HG03354 (cell line): ENCODE measurements around the gene SMCO4.

ENCODE experiments used
- ATAC-seq: cut with Tn5 transposase; IDR thresholded peaks from one replicate; pipeline ENCODE4 v1.9.1; 2021; ENCODE audit warnings: mild to moderate bottlenecking; ENCODE audit not compliant: unreplicated experiment, poor library complexity, severe bottlenecking

Gene SMCO4

DNA sequence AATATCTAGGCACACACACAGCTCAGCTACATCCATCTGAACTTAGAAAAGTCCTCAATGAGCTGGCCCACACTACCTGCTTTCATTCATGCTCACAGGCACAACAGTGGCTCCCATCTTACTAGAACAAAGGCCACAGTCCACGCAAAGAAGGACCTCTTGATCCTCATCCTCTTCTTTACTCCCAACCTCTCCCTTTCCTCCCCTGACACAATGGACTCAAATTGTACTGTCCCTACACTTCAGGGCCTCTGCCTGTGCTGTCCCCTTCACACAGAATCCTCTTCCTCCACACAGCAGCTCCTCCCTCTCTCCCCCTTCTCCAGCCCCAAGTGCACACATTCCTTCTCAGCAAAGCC is 12.7 kb downstream of the SMCO4 start:
- ATAC-seq: no peak

DNA sequence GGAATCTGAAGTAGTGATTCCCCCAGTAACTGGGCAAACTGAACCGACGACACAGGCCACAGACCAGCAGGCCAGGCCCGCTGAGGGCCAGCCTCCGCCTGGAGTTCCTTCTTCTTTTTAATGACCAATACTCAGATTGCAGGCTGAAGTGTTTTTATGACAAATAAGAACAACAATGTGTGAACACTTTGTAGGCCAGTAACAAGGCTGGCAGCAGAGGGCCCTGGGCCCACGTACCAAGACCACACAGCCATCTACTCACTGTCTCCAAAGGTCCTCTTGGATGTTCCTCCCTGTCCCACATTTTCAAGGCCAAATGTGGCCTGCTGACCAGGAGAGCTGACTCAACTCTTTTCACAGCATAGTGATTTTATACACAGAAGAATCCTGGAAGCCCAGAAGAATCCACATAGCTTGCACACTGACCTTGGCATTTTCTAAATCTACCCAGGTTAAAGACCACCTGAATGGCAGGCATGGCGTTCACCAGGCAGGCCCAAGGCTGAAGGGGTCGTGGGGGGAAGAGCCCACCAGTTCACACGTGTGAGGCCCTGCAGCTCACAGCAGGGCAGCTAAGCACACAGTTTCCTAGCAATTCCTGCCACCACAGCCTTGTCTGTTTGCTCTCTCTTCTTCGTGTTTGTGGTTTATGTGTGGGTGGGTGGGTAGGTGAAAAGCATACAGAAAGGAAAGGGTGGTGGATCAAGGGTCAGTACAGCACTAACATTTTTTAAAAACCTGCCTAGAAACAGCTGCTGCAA is 13.3 kb downstream of the SMCO4 start:
- peak; percentile 27 for ATAC-seq

DNA sequence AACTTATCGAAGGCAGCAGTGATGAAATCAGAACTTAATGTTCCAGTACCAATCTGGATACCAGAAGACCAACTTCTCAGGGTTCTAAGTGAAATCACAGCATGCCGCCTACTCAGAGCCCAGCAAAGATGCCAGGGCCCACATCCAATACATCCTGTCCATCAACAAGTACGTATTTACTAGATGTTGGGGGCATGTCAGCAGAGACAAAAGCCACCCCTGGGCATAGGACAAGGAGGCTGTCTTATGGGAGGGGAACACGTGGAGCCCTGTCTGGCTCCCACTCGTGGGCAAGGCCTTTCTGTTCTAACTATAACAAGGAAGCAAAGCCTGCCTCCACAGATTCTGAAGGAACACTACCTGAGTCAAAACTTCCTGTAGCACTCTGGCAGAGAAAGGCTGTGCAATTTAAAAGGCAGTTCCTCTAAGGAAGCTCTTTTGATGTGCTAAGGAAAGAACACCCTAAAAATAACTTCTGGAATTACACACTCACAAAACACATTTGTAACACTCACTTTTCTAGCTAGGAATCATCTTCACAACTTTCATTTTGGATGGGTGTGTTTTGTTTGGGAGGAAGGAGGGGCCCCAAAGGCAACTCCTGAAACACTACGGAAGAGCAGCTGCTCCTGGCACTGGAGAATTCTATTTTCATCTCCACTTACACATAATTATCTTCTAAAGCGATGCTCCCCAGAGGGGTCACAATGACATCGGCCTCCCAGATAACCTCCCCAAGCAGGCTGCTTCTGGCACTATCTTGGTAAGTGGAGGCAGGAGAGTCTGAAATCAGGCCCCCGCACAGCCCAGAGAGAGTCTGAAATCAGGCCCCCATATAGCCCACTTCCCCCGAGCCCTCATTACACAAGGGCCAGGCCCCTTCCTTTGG is 14.2 kb downstream of the SMCO4 start:
- no peak for ATAC-seq

DNA sequence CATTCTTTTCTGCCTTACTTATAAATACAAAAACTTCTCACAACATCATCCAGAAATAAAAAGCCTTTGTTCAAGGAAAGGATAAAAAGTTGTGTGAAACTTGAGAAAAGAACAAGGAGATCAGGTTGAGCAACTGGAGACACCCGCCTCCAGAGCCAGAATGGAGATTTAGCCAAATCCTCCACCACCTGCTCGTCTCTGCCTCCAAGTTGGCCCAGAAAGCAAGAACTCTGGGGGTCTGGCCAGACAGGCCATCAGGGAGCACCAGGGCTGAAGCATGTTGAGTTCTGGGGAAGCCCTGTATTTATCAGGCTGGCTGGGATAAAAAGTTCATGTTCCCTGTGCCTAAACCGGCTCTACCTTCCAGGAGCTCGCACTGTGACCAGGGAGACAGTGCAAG is 14.9 kb downstream of the SMCO4 start:
- ATAC-seq: no peak

DNA sequence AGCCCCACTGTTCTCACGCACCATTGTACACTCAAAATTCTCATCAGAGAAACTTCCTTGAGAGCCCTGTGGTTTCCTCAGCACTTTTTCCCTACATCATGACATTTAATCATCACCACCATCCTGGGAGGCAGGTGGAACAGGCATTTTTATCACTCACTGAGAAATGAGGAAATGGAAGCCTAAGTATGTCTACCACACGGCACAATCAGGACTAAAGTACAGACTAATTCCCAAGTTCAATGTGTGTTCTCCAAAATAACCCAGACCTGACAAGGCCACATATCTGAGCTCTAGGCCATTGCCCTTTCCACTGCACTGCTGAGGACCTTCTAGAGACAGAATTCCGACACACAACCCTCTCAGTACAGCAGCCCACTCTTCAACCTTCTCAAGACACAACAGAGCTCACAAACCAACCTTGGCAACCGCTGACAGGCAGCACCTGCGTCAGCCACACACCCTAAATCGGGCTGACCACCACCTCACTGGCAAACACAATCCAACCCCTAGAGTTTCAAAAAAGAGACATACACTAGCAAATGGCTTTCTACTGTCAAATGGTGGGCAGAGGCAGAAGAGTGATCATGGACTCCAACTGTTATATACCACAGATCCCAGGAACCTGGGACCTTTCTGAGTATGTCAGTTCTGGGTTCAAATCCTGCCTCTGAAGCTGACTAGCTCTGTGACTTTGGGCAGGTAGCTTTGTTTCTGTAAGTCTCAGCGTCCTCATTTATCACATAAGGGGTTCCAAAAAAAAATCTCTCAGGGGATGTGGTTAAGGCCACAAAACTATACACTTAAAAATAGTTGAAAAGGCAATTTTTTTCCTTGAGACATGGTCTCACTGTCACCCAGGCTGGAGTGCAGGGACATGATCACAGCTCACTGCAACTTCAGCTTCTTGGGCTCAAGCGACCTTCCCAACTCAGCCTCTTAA is 16.3 kb downstream of the SMCO4 start:
- no peak for ATAC-seq

DNA sequence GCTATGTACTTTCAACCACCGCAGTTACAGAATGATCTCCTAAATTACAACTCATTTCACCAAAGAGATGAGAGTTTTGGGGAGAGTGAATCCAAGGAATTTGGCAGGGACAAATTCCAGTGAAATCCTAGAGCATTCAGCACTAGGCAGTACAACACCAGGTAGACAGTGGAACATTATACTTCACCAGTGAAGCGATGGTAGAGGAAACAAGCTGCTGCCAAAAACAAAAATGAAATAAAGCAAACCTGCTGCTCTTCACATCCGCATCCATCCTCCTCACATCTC is 16.9 kb downstream of the SMCO4 start:
- no peak for ATAC-seq

- ATAC-seq: no peak
These were observed 17.4 kb downstream of the SMCO4 start for GRCh38 chr11:93525601-93526345.

- no peak for ATAC-seq
These were observed 18.3 kb downstream of the SMCO4 start for GRCh38 chr11:93524858-93525257.

- ATAC-seq: peak; percentile 54
These were observed 19.0 kb downstream of the SMCO4 start for GRCh38 chr11:93524173-93524536.

- no peak for ATAC-seq
These were observed 22.3 kb downstream of the SMCO4 start for GRCh38 chr11:93520726-93521509.

GRCh38 chr11:93519179-93519578 is 24.0 kb downstream of the SMCO4 start:
- ATAC-seq: no peak

DNA sequence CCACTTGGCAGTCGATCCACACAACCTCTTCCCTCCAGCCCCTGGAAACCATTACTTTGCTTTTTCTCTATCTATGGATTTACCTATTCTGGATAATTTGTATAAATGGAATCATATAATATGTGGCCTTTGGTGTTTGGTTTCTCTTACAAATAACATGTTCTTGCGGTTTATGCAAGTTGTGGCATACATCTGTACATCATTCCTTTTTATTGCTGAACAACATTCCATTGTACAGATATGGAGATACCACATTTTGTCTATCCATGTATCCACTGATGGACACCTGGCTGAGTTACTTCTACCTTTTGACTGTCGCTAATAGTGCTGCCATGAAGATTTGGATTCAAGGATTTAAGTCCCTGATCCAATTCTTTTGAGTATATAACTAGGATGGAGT is 25.1 kb downstream of the SMCO4 start:
- ATAC-seq: no peak

DNA sequence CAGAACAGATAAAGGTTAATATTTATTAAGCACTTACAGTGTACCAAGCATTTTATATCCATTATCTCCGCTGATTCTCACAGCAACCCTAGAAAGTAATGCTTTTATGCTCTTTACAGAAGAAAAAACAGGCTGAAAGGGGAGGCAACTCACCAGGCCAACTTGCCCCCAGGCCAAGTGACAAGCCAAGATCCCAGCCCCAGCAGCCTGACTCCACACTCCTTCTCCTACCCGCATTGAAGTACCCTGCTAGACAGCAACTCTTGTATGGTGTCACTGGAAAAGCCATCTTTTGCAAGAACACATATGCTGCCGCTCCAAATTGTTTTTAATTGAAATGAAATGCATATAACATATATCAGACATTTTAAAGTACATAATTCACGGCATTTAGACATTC is 25.6 kb downstream of the SMCO4 start:
- no peak for ATAC-seq

DNA sequence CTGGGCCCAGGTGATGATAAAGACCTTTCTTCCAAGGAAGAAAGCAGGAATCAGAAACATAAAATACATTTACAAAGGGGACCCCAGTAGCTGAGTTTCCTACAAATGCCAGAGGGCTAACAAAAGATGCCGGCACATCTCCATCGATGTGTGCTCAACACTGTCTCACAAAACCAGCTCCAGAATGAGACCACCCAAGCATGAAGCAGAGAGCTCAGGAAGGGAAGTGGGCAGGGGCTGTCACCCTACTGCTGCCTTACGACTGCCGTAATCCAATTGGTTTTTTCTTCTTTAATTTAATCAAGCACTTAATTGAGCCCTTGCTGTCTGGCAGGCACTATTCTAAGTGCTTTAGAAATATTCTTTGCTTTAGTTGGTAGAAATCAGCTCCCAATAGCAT is 26.1 kb downstream of the SMCO4 start:
- ATAC-seq: no peak

GRCh38 chr11:93515441-93516025 is 27.7 kb downstream of the SMCO4 start:
- no peak for ATAC-seq

DNA sequence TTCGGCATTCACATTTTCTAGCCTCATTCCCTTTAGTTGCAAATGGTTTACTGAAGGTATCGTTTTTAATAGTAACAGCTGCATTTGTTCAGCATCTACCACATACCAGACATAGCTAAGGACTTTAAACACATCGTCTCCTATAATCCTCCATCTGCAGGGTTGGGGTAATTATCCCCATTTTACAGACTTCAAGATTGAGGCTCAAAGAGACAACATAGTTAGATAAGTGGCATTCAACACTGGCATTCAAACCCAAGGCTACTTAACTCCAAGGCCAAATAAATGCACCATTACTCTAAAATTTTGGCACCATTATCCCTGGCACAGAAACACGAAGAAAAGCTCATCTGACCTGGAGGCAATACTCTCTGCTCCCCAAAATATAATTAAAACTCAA is 28.5 kb downstream of the SMCO4 start:
- ATAC-seq: no peak

DNA sequence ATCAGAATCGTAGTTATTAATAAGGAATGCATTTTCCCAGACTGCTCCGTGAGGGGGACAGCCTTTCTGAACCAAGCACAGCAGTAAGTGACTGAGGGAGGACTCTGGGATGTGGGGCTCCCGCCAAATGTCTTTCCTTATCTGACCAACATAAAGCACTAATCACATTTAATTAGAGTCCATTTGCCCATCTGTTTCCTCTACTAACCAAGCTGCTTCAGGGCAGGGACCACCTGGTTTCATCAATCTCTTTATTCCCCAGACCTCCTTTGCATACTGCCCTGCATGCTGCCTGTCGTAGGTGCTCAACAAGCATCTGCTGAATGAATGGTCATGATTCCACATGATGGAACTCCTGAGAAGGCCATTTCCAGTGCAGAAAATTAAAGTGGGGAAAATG is 29.4 kb downstream of the SMCO4 start:
- no peak for ATAC-seq

DNA sequence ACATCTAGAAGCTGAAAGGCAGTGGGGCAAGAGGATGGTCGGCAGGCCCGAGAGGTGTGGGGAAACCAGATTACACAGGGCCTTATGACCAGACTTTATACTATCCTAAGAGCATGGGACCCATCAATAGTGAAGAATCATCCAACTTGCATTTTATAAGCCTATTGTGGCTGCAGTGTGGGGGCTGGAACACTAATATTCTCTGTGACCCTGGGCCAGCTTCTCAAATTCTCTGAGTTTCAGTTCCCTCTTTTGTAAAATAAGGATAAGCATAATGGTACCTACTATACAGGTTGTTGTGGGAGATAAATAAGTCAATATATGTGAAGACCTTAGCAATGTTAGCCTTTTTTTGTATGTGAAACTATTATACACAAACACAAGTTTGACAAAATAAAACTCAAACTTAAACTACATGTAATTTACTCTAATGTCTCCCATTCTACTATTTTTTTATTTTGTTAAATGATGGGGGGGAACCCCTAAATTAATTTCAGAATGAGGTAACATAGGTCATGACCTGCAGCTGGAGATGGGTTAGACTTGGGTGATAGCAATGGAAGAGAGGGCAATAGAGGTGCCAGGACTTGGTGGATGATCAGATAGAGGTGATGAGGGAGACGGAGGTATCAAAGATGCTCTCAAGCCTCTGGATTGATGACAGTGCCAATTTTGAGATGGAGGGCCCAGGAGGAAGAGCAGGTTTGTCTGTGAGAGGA is 30.1 kb downstream of the SMCO4 start:
- peak; percentile 74 for ATAC-seq
